Skin epidermis (tissue), 12 donors: Measurements from ENCODE around the gene ABHD16A.

Source experiments
- H3K27ac ChIP-seq, 21 experiments: fragments of 200-600 bp; sonication (generic) in 11 of 21; one replicate each; pipeline ENCODE4 v1.5.0; 2020; ENCODE audit warnings: mild to moderate bottlenecking in 3 of 21, inconsistent platforms in 2 of 21, moderate library complexity in 2 of 21
- H3K4me3 ChIP-seq, 7 experiments: fragments of 200-600 bp; sonication (generic) in 2 of 7; one replicate each; pipeline ENCODE4 v1.5.0; 2020; ENCODE audit warnings: inconsistent platforms in 2 of 7, mild to moderate bottlenecking in 2 of 7, moderate library complexity in 1 of 7

Gene ABHD16A

DNA sequence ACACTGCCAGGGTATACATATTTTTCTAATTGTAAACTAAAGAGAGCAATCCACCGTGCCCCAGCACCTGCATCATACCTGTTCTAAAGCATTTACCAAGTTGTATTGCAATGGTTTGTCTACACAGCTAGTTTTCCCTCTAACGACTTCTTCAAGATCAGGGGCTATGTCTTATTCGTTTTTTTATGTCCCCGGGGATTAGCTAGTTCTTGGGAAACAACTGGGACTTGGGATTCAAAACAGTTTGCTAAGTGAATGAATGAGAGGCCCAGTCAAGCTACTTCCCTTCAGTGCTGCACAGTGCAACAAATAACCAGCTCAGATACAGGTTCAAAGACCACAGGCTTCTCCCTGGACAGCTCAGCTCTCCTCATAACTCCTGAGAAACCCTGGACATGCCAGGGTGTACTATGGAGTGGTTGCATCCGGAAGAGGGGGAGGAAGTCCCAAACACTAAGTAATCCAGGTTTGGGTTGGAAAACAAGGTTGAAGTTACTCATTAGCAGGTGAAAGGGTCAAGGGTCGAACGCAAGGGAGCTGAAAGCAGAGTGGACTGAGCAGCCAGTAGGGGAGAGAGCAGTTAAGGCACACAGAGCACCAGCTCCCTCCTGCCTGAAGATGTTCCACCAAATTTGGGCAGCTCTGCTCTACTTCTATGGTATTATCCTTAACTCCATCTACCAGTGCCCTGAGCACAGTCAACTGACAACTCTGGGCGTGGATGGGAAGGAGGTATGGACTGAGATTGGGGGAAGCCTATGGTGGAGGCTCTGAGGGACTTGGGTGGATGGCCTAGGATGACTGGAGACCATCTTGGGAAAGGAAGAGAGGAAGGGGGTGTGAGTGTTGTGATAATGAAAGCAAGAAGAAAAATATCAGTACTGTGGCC lies 47.5 kb downstream of the ABHD16A start, which contains the start of gene APOM:
TSS of gene APOM (plus strand) at position 546 of the 889 bp plus-strand sequence. CDS start at position 619, 73 bp downstream.
- no peak within 1 kb of the TSS for H3K27ac ChIP-seq

DNA sequence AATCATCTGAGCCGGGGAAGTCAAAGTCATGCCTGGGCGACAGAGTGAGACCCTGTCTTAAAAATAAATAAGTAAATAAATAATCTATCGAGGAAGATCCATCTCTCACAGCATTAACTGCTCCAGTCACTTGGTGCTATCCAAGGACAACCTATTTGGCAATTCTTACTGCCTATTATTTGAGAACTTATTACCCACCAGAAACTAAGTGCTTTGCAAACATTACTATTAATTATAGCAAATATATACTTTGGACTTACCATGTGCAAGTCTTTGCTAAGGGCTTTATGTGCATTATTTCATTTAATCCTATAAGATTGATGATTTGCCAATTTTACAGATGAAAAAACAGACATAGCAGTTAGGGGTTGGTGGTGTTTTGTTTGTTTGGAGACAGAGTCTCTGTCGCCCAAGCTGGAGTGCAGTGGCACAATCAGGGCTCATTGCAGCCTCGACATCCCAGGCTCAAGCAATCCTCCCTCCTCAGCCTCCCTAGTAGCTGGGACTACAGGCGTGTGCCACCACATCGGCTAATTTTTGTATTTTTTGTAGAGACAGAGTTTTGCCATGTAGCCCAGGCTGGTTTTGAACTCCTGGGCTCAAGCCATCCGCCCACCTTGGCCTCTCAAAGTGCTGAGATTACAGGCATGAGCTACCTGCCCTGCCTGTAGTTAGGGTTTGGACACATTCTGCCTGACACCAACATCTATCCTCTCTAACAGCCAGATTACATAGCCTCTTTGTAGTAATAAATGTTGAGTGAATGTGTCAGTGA lies 48.4 kb downstream of the ABHD16A start:
- Histone ChIP-seq H3K27ac (no peak overlapping the region), H3K4me3 (no peak overlapping the region)

More for the DNA sequence above, 47.5 kb downstream of the ABHD16A start, which contains the start of gene APOM:
- H3K4me3 ChIP-seq = no peak within 1 kb of the TSS

DNA sequence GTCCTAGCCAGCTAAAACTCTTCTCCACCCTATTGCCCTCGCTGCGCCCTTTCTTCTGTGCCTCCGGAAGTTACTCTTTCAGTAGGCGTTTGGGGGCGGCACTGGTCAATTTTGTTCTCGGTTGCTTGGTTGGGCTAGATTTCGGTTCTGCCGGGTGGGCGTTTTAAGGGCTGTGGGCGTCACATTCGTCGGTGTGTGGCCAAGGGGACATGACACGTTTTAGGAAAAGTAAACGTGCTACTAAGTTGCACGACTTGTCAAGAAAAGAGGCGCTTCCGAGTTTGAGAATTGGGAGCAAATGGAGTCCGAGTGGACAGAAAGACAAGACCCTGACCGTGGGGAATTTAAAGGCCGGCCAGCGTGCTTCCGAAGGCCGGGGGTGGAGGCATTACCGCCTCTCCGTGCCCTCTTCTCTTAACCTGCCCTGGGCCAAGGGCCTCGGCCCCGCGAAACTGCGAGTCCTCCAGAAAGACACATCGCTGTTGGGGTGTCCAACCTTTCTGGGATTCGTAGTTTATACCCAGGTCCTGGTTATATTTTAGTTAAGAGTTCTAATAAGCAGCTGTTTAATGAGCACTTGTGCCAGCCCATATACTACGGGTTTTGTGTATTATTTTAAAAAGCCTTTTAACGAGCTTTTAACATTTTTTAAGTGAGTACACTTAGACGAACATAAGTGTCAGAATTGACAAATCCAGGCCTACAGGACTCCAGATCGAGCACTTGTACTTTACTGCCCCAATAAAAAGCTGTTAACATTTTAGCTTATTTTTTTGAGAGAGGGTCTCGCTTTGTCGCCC lies 50.0 kb downstream of the ABHD16A start:
- H3K27ac ChIP-seq = peak overlapping the region; percentile 81 to 99 (median 96)

DNA sequence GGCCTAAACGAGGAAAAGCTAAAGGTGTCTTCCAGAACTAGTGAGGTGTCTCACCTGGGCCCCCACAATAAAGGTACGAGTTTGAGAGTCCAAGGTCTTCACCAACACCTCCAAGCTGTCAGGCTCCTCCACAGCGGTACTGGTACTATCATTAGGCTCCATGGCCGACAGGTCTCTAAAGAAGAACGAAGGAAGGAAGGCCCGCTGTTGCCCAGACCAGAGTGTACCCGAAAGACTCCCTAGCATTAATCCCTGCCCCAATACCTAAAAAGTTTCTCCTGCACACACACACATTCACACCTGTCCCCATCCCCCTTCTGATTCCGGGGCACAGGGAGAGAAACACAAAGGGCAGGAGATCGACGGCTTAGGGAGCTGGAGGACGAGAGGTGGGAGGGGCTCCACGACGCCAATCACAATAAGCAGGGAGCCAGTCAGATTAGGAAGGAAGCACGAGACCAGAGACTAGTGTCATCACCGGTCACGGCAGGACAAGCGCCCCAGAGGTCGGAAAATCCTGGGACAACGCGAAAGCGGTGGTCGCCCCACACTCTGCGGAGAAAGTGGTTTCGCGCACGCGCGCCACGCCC lies 51.4 kb downstream of the ABHD16A start:
- peak overlapping the region; percentile 81 to 99 (median 96) for H3K27ac ChIP-seq

More for the DNA sequence above, 50.0 kb downstream of the ABHD16A start:
- H3K4me3 ChIP-seq = peak overlapping the region; percentile 37 to 78 (median 60)

DNA sequence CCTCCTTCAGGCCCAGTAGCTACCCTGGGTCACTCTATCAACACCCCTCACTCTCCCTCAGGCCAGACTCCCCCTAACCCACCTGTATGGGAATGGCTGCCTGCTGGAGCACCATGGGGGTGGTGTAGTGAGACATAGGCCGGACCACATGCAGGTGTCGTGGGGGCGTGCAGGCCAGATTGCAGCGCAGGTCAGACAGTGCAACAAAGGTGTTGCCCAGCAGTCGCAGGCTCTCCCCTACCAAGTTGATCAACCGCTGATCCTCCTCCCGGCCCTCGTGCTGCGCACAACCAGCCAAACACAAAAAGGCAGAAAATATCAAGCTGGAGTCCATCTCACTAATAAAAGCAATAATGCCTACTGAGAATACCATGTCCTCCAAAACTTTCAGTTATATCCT lies 57.8 kb downstream of the ABHD16A start:
- Histone ChIP-seq H3K4me3 (no peak overlapping the region), H3K27ac (no peak overlapping the region)

More for the DNA sequence above, 51.4 kb downstream of the ABHD16A start:
- H3K4me3 ChIP-seq = peak overlapping the region; percentile 37 to 78 (median 60)

DNA sequence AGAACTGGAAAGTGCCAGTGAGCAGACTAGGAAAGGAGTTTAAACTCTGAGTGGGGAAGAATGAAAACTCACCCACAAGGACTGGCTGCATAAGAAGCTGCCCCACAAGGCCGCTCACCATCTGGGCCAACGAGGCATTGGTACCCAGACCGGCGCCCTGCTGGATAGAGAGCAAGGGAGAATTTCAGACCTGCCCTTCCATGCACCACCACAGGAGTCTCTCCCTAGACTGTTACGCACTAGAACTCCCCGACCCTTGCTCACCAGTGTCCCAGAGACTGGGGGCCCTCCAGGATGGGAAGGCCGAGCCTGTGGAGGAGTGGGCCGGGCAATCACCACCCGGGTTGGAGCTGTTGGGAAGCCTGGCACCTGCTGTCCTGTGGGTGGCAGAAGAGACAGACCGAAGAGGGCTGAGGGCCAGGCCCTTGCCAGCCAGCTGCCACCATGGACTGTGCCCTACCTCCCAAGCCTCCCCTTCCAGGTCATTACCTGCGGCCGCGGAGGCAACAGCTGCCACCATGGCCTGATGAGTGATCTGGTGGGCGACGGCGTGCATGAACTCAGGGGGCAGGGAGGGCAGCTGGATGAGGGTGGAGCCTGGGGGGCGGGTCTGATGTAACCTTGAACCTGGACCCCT lies 59.2 kb downstream of the ABHD16A start:
- Histone ChIP-seq H3K4me3 (no peak overlapping the region), H3K27ac (peak overlapping the region in 1 of 21 experiments; percentile 14)

DNA sequence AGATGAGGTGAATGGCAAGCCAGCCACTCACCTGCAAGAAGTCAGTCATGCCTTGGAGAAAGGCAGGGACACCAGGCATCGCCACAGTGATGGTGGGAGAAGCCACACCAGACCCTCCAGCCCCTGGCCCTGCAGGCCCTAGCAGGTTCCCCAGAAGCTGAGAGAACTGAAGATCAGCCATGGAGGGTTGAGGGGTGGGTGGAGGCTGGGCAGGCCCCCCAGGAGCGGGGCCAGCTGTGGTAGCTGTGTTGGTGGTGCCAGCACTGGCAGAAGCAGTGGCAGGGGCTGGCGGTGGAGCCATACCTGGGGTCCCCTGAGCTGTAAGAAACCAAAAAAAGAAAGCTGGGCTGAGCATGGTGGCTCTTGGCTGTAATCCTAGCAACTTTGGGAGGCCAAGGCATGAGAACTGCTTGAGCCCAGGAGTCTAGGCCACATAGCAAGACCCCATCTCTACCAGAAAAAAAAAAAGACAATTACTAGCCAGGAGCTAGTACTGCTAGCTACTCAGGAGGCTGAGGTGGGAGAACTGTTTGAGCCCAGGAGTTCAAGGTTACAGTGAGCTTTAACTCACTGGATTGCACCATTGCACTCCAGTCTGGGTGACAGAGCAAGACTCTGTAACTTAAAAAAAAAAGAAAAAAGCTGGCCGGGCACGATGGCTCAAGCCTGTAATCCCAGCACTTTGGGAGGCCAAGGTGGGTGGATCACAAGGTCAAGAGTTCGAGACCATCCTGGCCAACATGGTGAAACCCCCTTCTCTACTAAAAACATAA lies 60.1 kb downstream of the ABHD16A start:
- Histone ChIP-seq H3K27ac (no peak overlapping the region), H3K4me3 (no peak overlapping the region)

DNA sequence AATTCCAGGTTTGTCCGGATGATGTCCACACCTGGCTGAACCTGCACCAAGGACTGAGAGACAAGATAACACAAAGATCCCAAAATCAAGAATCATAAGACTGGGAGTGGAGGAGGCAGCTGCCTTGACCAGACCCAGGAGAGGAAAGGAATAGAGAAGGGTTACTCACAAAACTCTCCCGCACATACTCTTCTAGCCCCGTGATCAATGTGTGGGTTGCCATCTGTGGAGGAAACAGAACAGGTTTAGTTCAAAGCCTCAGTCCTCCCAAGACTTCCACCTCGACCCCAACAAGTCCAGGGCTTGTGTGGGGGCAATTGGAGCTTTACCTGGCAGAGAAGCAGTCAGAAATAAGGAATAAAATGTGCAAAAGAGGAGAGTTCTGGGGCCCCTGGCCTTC lies 61.8 kb downstream of the ABHD16A start:
- Histone ChIP-seq H3K4me3 (no peak overlapping the region), H3K27ac (no peak overlapping the region)

DNA sequence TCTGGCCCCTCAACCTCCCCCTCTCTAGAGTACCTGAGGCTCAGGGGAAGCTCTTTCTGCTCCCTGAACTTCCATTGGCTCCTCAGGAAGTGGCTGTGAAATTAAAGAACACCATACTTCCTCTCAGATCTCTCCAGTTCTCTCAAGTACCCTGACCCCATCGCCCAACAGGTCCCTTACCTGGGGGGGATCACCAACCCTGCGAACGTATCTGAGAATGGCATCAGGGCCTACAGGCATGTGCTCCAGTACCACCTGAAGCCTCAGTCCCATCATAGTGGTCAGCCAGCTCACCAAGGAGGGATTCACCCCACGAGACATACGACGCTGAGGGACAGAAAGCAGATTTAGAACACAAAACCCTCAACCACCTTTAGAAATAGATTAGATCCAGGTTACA lies 62.5 kb downstream of the ABHD16A start:
- Histone ChIP-seq H3K27ac (peak overlapping the region in 1 of 21 experiments; percentile 5), H3K4me3 (no peak overlapping the region)

DNA sequence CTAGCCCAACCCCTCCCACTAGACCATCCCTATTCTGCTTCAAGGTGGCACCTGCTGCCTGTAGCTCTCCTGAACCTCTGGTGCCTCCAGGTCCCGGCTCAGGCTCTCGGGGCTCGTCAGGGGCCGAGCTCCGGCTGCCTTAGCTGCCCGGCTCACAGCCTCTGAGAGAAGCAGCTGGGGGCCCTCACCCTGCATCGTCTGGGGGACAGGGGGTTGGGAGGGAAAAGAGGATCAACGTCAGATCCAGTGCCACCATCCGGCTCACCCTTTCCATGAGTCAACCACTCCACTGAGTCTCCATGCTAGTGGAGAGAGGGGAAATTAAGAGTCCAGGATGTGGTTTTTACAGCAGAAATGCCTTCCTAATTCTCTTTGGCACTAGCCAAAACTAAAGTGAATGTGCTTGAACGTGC lies 63.7 kb downstream of the ABHD16A start:
- Histone ChIP-seq H3K4me3 (no peak overlapping the region), H3K27ac (peak overlapping the region in 2 of 21 experiments; percentile 5 to 30)

DNA sequence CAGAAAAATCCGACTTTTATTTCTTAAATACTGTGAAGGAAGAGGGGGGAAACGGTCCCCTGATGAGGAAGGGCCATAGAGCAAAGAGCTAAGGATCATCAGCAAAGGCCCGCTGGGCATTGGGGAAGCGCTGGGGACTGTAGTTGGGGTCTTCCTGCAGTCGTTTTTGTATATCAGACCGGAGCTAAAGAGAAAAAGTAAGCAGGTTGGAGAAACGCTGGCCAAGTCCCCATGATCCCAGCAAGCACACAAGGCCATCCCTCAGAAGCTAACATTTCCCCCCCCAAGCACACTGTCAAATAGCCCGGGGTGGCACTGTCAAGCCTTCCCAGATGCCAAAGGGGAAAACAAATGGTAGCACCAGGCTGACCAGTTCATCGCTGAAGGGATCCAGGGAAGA lies 64.1 kb downstream of the ABHD16A start:
- no peak overlapping the region for H3K27ac ChIP-seq
- H3K4me3 ChIP-seq = no peak overlapping the region
